Endothelial cell of umbilical vein (primary cell): ENCODE results near the gene MAEA. TPM values are rescaled to one million over a fixed set of nuclear protein-coding genes. Genes with fewer than 3 reads are reported as not detected.

Experiments
- BruUV-seq: library from RNA; stranded (reverse); fragments of 400-500 nt; replicated peaks from 2 replicates; lab custom pipeline; 2021; lab: Mats Ljungman, UMichigan
- CTCF ChIA-PET: fragments of 300-600, 350-600 bp; sonication (Branson Sonifier 250); formaldehyde crosslinking; loops from one replicate; lab custom pipeline; 2021; ENCODE audit warnings: antibody characterized with exemption, inconsistent platforms; lab: Charles Lee
- POLR2A ChIA-PET: fragments of 300-600, 350-600 bp; sonication (Branson Sonifier 250); formaldehyde crosslinking; loops from one replicate; lab custom pipeline; 2021; ENCODE audit warnings: antibody characterized with exemption, inconsistent platforms; lab: Charles Lee
- DNase-seq: peaks from one replicate; pipeline ENCODE4 v3.0.0-alpha.2; 2011; ENCODE audit warnings: low read depth, low spot score
- FAIRE-seq: peaks from 2 replicates; lab custom pipeline; 2011; peaks lifted over from hg19 to GRCh38; lab: Jason Lieb, UNC
- H2AFZ ChIP-seq: 2 replicates; pipeline ENCODE4 v1.6.0; 2012; ENCODE audit warnings: low read depth, low read length, control low read depth, inconsistent platforms
- H3K27ac ChIP-seq: 2 replicates; pipeline ENCODE4 v1.5.1; 2011; ENCODE audit warnings: low read depth, mild to moderate bottlenecking, control low read depth, low read length, moderate library complexity; ENCODE audit not compliant: insufficient read depth
- H3K27me3 ChIP-seq, 2 experiments: 2 replicates each; pipeline versions ENCODE4 v1.6.0 to v1.6.1; 2011; ENCODE audit warnings: low read length in 2 of 2, mixed read lengths in 1 of 2; ENCODE audit not compliant: control insufficient read depth in 2 of 2, insufficient read depth in 2 of 2
- H3K36me3 ChIP-seq, 2 experiments: 2 replicates in 1 of 2; 3 replicates in 1 of 2; pipeline ENCODE4 v1.5.1; 2011; ENCODE audit warnings: low read length in 2 of 2, mild to moderate bottlenecking in 1 of 2, moderate library complexity in 1 of 2; ENCODE audit not compliant: control insufficient read depth in 2 of 2, insufficient read depth in 2 of 2; ENCODE audit errors: extremely low read depth in 1 of 2
- H3K4me1 ChIP-seq: 3 replicates; pipeline ENCODE4 v1.5.1; 2011; ENCODE audit warnings: mild to moderate bottlenecking, low read length; ENCODE audit not compliant: control insufficient read depth, insufficient read depth; ENCODE audit errors: extremely low read depth
- H3K4me2 ChIP-seq: 2 replicates; pipeline ENCODE4 v1.6.1; 2011; ENCODE audit warnings: low read length, control low read depth, mixed read lengths; ENCODE audit not compliant: insufficient read depth
- H3K4me3 ChIP-seq, 3 experiments: fragments of 200-600 bp in 1 of 3; sonication (generic), shearing (Covaris generic) in 1 of 3; replicated peaks in 1 of 3; 2 replicates each; pipeline ENCODE4 v1.5.1; 2011 to 2016; ENCODE audit warnings: control low read depth in 3 of 3, low read length in 3 of 3, mild to moderate bottlenecking in 2 of 3, inconsistent platforms in 1 of 3, low read depth in 1 of 3, moderate library complexity in 1 of 3; ENCODE audit not compliant: insufficient read depth in 1 of 3
- H3K79me2 ChIP-seq: 2 replicates; pipeline ENCODE4 v1.6.0; 2012; ENCODE audit warnings: low read length, inconsistent platforms; ENCODE audit not compliant: control insufficient read depth, insufficient read depth
- H3K9ac ChIP-seq: replicated peaks from 2 replicates; pipeline ENCODE3; 2011; ENCODE audit warnings: low read length, control low read depth; ENCODE audit not compliant: insufficient read depth; ENCODE audit errors: extremely low read depth
- H3K9me1 ChIP-seq: replicated peaks from 3 replicates; pipeline ENCODE4 v1.6.0; 2011; ENCODE audit warnings: mild to moderate bottlenecking, low read length; ENCODE audit not compliant: control insufficient read depth, insufficient read depth; ENCODE audit errors: extremely low read depth
- H3K9me3 ChIP-seq: replicated peaks from 2 replicates; pipeline ENCODE4 v1.5.1; 2012; ENCODE audit warnings: low read length, inconsistent platforms; ENCODE audit not compliant: control insufficient read depth, insufficient read depth
- H4K20me1 ChIP-seq: replicated peaks from 2 replicates; pipeline ENCODE3; 2011; ENCODE audit warnings: mild to moderate bottlenecking, low read length; ENCODE audit not compliant: control insufficient read depth, insufficient read depth; ENCODE audit errors: extremely low read depth
- EZH2 ChIP-seq: IDR thresholded peaks from 2 replicates; pipeline ENCODE4 v1.6.1; 2012; ENCODE audit warnings: borderline replicate concordance, low read depth, mild to moderate bottlenecking, moderate library complexity, low read length, inconsistent platforms; ENCODE audit not compliant: severe bottlenecking
- FOS ChIP-seq: IDR thresholded peaks from 2 replicates; pipeline ENCODE4 v1.6.1; 2011; ENCODE audit warnings: mild to moderate bottlenecking, low read length, moderate library complexity, borderline replicate concordance; ENCODE audit not compliant: insufficient read depth
- GATA2 ChIP-seq: IDR thresholded peaks from 2 replicates; pipeline ENCODE4 v1.7.0; 2011; ENCODE audit warnings: low read depth, mild to moderate bottlenecking, moderate library complexity, mixed read lengths, low read length; ENCODE audit not compliant: insufficient read length, insufficient read depth
- JUN ChIP-seq: IDR thresholded peaks from 2 replicates; pipeline ENCODE4 v1.6.1; 2011; ENCODE audit warnings: borderline replicate concordance, low read depth; ENCODE audit not compliant: insufficient read length, insufficient read depth
- MYC ChIP-seq: IDR thresholded peaks from one replicate; pipeline ENCODE4 v1.6.1; 2011; ENCODE audit warnings: mild to moderate bottlenecking, low read depth, low read length
- POLR2A ChIP-seq: IDR thresholded peaks from 2 replicates; pipeline ENCODE4 v1.6.1; 2012; ENCODE audit warnings: low read depth, mild to moderate bottlenecking, control low read depth, low read length
- POLR2AphosphoS5 ChIP-seq: IDR thresholded peaks from 2 replicates; pipeline ENCODE4 v1.6.1; 2012; ENCODE audit warnings: low read depth, mild to moderate bottlenecking, control low read depth, low read length, moderate library complexity; ENCODE audit not compliant: insufficient read depth
- dilution Hi-C: fragments of 300-500 bp; cut with MboI; formaldehyde crosslinking; loops from one replicate; pipeline ENCODE4 v1.15.0; 2019; ENCODE audit warnings: low sequenced_read_pairs; ENCODE audit not compliant: extremely low pct_ligation_motif_present
- intact Hi-C: fragments of 100-400 bp; cut with micrococcal nuclease; formaldehyde crosslinking; loops from one replicate; pipeline ENCODE4 v1.10.0; 2022
- polyA plus RNA-seq, 4 experiments: library from polyadenylated mRNA; depleted of rRNA in 3 of 4; stranded (reverse) in 3 of 4; unstranded in 1 of 4; fragments of >200 nt; gene quantifications; 2 replicates each; pipeline versions ENCODE4 v1.2.1 to v1.2.3, GENCODE V29; 2011 to 2012; ENCODE audit warnings: missing spikeins in 1 of 4
- total RNA-seq: library from RNA; stranded (reverse); gene quantifications from 2 replicates; pipeline ENCODE4 v1.2.3, GENCODE V29; 2021
- TF ChIP-seq, protein P1 (sequence below): IDR thresholded peaks from 2 replicates; pipeline ENCODE4 v1.6.1; 2011; ENCODE audit not compliant: insufficient read depth, insufficient read length
- TF ChIP-seq, protein P2 (sequence below), 2 donors: IDR thresholded peaks; 1 replicate in 1 of 2; 2 replicates in 1 of 2; pipeline ENCODE4 v1.5.1; 2011; ENCODE audit warnings: low read length in 2 of 2, mild to moderate bottlenecking in 2 of 2, moderate library complexity in 2 of 2, control low read depth in 1 of 2, inconsistent platforms in 1 of 2, low read depth in 1 of 2; ENCODE audit not compliant: insufficient read depth in 1 of 2; ENCODE audit errors: extremely low read depth in 1 of 2

The MAEA gene
- total and polyA plus RNA-seq, 2 donors (not counting 3 experiments of a cell fraction or from before 2014, with no cell fraction given) = 66.0 to 108 TPM

DNA sequence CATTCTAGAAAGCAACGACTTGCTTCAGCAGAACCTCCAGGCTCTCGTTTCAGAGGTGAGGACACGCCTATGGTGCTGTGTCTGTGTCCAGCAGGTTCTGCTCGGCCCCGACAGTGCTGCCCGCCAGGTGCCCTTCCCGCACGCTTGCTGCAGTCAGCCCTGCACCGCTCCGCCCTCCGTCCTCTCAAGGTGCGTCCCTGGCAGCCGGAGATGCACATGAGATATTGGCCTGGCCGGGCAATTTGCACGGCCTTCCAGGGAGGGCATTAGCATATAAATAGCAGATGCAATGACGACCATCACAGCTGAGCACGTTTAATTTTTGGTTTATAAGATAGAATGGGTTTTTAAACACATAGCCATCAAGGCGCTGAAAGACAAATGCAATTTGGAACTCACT is 71.7 kb downstream of the MAEA start:
- H2AFZ ChIP-seq = no peak overlapping the region
- no peaks in the 10 kb centered on the region for H3K9me1 ChIP-seq
- TF ChIP-seq FOS (no peak), GATA2 (no peak), POLR2A (no peak), POLR2AphosphoS5 (no peak), MYC (no peak), JUN (no peak), EZH2 (no peak)
- TF ChIP-seq, protein P1, sequence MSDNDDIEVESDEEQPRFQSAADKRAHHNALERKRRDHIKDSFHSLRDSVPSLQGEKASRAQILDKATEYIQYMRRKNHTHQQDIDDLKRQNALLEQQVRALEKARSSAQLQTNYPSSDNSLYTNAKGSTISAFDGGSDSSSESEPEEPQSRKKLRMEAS = no peak
- TF ChIP-seq, protein P2, sequence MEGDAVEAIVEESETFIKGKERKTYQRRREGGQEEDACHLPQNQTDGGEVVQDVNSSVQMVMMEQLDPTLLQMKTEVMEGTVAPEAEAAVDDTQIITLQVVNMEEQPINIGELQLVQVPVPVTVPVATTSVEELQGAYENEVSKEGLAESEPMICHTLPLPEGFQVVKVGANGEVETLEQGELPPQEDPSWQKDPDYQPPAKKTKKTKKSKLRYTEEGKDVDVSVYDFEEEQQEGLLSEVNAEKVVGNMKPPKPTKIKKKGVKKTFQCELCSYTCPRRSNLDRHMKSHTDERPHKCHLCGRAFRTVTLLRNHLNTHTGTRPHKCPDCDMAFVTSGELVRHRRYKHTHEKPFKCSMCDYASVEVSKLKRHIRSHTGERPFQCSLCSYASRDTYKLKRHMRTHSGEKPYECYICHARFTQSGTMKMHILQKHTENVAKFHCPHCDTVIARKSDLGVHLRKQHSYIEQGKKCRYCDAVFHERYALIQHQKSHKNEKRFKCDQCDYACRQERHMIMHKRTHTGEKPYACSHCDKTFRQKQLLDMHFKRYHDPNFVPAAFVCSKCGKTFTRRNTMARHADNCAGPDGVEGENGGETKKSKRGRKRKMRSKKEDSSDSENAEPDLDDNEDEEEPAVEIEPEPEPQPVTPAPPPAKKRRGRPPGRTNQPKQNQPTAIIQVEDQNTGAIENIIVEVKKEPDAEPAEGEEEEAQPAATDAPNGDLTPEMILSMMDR (IDR thresholded peaks at IDR 0.05; ENCODE audit: extremely low read depth in 1 of 2, insufficient read depth in 1 of 2, low read depth in 1 of 2, low read length in 2 of 2) = no peak
- FAIRE-seq = no peak
- CTCF ChIA-PET = interaction anchor here (1.2 kb wide), 1 partner anchor 7 kb away, joined by 3 read pairs; no protein-coding TSS in a partner anchor
- H3K4me2 ChIP-seq = no peak overlapping the region
- H3K4me1 ChIP-seq = no peaks in the 10 kb centered on the region
- intact Hi-C loops = no loop called here
- no peak overlapping the region for H3K9ac ChIP-seq
- no peaks in the 10 kb centered on the region for H3K9me3 ChIP-seq
- no peaks in the 10 kb centered on the region for H3K36me3 ChIP-seq
- DNase-seq = no peak
- no peak overlapping the region for H3K27ac ChIP-seq
- dilution Hi-C loops = no loop called here
- no peaks in the 10 kb centered on the region for H3K27me3 ChIP-seq
- POLR2A ChIA-PET = no interaction called here
- no peak overlapping the region for H3K4me3 ChIP-seq
- no peaks in the 10 kb centered on the region for H4K20me1 ChIP-seq
- BruUV-seq = no TSS peak
- H3K79me2 ChIP-seq = no peaks in the 10 kb centered on the region
